GM18870 (cell line): ENCODE measurements around the gene CYSLTR2.

Experiments
- ATAC-seq: cut with Tn5 transposase; IDR thresholded peaks from one replicate; pipeline ENCODE4 v1.9.1; 2021; ENCODE audit warnings: moderate library complexity; ENCODE audit not compliant: unreplicated experiment

The CYSLTR2 gene, protein sequence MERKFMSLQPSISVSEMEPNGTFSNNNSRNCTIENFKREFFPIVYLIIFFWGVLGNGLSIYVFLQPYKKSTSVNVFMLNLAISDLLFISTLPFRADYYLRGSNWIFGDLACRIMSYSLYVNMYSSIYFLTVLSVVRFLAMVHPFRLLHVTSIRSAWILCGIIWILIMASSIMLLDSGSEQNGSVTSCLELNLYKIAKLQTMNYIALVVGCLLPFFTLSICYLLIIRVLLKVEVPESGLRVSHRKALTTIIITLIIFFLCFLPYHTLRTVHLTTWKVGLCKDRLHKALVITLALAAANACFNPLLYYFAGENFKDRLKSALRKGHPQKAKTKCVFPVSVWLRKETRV

DNA sequence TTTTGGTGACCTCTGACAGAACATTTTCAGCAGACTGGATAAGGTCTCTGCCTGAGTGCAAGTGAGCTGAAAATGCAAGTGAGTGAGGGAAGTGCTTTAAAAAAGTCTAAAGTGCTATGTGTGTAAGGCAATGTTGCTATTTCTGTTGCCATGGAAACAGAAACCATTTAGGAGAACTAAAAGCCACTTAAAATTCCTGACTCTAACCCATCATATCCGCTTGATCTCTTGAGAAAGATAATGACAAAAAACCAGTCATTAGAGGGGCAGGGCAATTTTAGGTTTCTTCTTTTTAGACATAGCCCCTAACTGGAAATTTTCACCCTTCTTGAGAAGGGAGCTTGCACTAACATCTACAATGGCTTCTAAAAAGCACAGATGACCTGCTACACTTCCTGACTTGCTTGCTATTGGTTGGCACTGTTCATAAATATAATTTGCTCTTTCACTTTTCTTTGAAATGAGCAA, at the start of gene CYSLTR2:
TSS of gene CYSLTR2 (plus strand) at position 458 of the 468 bp plus-strand sequence. CDS start 52,889 bp downstream, outside the sequence.
- ATAC-seq = no peak

DNA sequence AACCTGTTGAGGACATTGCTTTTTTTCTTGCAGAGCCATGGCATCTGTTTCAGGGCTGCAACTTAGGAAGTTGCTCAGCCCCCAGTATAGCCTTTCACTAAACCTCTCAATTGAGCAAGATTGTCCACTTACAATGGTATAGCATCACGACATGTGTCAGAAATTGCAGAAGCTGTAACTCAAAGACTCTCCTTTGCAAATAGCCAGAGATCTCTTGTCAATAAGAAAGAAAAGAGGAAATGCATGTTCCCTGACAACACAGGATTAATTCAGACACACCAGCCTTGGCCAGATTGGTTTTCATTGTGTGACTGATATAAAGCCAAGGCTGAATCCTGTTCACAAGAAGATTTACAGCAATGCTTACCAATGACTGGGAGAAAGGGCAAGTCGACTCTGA, 38.7 kb upstream of the CYSLTR2 start:
- ATAC-seq = no peak

DNA sequence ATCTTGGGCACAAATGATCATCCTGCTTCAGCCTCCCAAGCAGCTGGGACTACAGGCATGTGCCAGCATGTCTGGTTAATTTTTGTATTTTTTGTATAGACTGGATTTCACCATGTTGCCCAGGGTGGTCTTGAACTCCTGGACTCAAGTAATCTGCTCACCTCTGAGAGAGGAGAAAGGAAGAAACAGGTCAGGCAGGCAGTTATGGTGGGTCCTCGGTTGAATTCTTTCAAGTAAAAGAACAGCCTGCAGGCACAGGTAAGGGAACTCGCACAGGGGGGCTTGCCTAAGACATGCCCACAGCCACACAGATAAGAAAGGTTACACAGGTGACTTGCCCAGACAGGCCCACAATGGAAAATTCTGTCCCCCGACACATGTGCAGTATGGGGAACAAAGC, 34.8 kb upstream of the CYSLTR2 start:
- no peak for ATAC-seq

DNA sequence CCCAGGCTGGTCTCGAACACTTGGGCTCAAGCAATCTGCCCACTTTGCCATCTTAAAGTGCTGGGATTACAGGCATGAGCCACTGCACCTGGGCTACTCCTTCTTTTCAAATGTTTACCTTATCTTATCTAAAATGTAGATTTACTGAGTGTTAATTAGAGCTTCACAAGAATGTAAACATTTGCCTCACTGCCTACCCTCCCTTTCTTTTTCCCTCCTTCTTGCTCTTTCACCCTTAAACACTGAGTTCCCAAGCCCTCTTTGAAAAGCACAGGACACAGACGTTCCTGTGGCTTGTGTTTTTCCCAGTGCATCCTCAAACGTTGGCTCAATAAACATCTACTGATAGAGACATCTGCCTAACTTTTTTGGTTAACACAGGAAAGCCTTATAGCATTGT, 32.7 kb upstream of the CYSLTR2 start:
- ATAC-seq = no peak

DNA sequence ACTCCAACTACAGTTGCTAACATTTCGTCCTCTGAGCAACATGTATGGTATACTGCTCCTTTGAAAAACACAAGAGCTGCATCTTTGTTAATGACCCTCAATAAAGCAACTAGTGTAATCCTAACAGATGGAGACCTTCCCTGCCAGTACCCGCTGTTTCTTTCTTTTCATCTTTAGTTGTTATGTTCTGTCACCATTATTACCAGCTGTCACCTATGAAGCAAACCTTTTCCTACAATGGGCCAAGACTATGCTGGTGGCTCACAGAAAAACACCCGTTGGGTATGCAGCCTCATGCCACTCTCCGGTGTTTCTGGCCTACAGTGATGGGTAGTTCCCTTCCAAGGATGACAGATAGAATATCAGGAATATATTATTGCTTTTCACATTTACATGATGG, 29.7 kb upstream of the CYSLTR2 start:
- ATAC-seq = no peak

DNA sequence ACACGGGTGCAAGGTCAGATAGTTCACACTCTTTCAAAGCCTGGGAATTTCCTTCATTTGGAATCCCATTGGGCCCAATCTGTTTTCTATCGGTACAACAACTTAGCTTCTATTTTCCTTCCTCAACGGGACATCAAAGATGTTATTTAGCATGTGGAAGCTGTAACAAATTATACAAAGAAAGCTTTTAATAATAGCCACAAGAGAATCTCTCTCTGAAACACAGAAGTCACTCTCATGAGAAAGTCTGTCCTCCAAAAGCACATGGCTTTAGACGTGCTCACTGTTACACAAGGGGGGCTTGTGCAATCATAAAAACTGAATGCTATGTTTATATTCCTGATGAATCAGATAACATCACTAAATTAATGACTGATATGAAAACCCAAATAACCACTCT, 28.9 kb upstream of the CYSLTR2 start:
- no peak for ATAC-seq

DNA sequence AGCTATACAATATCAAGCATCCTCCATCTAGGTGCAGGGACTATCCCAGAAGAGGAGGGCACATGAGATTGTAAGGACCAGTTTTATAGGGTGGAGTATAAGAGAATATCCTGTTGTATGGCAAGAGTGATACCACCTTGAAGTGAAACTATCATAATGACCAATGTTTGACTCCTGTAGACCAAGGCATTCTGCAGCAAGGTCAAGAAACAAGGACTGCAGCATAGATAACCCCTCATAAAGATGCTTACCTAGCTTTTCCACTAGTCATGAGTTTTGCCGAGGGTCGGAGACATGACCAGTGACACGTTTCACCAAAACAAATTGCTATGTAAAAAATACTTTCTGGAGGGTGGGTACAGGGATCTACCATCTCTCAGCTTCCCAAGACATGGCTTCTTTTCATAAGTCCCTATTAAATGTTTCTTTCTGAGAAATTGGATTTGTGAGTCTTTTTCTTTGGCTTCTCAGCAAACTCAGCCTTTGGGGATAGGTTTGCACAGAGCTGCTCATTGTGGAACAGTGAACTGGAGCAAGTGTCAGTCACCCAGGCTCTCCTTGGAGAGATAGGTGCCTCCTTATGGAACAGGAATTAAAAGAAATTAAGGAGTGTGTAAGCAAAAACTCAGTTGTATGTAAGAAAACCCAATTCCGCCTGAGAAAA, 28.2 kb upstream of the CYSLTR2 start:
- no peak for ATAC-seq

DNA sequence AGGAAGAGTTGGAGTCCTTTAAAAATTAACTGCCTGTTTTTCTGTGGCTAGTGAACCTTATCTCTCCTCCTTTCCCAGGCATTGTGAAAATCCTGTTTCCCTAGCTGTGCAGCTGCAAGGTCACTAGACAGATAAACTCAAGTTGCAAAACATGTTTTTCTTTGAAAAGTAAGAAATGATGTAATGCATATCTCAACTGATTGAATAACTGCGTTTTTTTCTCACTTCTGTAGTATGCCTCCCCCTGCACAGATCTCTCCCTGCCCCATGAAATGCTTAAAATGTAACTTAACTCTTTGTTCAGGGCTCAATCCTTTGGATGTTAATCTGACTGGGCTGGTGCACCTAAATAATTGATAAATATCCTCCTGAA, 27.7 kb upstream of the CYSLTR2 start:
- no peak for ATAC-seq

DNA sequence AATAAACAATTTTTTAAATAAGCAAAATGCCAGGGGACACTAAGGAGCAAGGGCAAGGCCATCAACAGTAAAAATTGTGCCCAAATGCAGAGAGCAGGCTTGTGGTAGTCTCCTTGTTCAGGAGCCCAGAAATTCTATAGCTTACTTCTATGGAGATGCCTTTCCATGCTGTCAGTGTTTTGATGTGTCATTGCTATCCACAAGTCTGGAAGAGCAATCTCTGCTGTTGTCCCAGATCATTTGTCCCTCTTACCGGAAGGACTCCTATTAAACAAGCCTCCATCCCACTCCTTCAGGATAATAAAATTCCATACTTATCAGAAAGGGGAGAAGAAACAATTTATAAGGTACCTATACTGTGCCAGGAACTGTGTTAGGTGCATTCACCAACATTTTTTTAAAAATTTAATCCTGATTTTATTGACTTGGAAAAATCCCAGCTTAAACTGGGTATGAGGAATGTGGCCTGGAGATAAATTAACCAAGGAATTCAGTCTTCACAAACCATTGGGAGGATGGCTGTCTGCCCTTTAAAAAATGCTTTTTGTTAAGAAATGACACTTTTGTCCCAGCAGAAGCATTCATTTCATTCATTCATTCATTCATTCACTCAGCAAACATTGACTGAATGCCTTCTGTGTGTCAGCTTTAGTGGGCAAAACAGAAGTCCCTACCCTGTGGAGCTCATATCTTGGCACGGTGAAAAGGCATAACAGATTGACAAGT, 26.8 kb upstream of the CYSLTR2 start:
- no peak for ATAC-seq

DNA sequence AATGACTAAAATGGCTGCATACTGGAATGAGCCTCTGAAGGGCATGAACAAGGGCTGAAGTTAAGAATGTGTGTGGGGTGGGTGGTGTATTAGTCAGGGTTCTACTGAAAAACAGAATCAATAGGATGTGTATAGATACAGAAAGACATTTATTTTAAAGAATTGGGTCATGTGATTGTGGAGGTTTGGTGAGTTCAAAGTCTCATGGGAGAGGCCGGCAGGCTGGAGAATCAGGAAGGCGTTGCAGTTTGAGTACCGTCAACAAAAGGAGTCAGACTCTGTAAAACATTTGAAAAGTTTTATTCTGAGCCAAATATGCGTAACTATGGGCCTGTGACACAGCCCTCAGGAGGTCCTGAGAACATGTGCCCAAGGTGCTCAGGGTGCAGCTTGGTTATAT, 24.5 kb upstream of the CYSLTR2 start:
- ATAC-seq = no peak

DNA sequence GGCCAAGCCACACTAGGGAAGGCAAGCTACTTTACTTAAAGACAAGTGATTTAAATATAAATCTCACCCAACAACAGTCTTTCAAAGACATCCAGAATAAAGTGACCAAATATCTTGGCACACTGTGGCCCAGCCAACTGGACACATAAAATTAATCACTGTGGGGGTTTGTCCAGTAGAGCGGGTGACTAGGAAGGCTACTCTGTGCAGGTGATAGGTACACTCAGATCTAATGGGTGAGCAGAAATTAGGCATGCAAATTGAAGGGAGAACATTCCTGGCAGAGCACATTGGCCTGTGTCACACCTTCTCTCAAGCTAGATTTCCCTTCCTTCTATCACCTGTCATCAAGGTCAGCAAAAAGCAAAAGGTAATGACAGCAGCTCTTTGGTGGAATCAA, 23.4 kb upstream of the CYSLTR2 start:
- ATAC-seq = no peak

DNA sequence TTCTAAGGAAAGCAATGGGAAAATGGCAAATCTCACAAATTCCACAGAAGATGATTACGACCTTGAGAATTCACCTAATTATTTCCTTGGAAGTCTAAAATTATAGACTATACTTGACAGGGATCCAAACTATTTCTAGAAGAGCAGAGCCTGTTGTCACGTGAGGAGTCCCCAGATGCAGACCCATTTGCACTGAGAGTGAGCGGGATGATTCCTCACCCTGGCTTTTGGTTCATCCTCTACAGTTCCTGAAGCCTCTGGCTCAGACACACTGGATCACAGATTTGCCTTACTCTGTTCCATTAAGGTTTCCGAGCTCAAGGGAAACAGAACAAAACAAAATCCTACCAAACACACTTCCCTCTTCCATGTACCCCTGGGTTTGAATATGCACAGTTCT, 23.0 kb upstream of the CYSLTR2 start:
- no peak for ATAC-seq

DNA sequence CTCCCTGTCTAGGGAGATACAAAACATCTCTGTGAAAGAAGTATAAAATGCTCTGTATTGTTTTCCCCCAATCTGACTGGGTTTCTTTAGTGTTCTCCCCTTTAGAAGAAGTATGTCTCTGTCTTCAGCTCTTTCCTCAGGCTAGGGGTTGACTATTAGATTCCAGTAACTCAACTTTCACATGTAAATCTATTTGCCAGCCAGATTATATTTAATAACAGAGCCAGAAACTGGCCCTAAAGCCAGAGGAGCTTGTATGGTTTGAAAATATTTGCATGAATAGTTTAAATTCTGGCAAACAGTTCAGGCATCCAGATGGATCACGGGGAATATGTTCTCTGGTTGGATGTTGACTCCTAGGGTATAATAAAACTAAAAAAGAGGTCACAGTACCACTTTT, 22.3 kb upstream of the CYSLTR2 start:
- ATAC-seq = no peak

DNA sequence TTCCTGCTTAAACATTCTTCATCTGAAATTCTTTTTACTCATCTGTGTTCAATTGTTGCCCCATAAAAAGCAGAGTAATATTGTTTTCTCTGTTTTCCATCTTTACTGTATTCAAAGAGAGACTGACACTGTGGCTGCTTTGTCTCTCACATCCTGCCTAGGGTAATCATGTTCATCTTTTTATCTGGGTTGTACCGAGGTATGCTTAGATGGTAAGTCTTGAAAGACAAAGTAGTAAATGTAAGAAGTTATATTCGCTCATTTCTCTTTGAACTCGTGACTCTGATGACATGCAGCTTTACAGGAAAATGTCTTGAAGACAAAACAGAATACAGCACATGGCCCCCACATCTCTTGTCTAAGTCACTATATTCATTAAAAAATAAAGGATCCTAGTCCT, 20.0 kb upstream of the CYSLTR2 start:
- ATAC-seq = no peak

DNA sequence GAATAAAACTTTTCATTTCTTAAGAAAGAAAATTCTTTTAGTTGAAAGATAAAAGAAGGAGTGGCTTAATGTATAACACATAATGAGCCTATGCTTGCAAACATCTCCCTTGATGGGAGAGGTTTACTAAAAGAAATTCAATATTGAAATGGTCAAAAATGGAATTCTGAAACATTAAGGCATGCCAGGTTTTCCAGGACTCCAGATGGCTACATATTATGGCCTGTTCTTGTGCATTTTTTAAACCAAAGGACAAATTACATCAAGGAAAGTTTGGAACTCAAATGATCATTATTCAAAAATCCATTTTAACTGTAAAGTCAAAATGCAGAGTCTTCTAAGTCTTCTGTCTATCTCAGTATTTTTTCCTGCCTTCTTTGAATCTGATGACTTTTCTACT, 19.1 kb upstream of the CYSLTR2 start:
- no peak for ATAC-seq

DNA sequence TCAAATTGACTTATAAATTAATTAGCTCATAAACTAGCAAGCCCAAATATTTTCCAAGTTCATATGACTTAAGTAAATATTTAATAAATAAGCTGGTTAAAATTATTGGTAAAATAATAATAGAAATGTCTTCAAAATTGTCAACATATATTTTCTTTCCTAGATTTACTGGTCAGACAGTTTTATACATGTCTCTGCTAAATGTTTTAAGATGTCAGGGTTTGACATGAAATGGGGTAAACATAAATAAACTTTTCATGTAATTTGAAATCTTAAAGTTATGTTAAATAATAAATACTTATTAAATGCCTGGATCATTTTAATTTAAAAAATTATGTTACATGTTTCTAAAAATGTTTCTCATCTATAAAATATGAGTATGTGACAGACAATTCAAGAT, 18.3 kb upstream of the CYSLTR2 start:
- no peak for ATAC-seq

DNA sequence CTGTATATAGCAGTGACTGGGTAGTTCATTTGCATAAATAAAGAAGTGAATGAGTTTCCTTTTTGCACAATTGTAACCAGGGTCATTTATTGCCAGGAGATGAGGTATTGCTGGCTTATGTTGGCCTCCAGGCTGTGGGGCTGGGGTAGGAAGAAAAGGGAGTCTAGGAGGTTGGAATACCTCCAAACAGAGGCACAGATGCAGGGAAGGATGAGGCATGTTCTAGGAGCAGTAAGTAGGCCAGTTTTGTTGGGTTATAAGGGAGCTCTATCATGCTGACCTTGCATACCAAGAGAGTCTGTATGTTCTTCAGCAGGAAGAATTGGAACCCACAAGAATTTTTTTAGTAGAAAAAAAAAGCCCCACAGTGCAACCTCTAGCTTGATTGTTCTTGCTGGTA, 17.2 kb upstream of the CYSLTR2 start:
- ATAC-seq = no peak

DNA sequence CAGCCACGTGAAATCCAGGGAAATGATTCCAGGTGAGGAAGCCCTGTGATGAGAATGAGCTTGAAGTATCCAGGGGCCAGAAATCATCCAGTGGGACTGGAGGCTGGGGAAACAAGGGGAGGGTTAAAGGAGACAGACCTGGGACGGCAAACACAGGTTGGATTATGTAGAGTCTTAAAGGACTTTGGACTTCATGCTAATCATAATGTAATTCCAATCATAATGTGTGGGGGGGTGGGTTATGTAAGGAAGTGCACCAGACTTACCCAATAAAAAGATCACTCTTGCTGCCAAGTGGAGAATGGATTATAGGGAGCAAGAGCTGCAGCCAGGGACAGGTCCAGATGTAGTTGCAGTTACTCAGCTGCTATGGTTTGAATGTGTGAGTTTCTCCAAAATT, 16.1 kb upstream of the CYSLTR2 start:
- ATAC-seq = no peak

DNA sequence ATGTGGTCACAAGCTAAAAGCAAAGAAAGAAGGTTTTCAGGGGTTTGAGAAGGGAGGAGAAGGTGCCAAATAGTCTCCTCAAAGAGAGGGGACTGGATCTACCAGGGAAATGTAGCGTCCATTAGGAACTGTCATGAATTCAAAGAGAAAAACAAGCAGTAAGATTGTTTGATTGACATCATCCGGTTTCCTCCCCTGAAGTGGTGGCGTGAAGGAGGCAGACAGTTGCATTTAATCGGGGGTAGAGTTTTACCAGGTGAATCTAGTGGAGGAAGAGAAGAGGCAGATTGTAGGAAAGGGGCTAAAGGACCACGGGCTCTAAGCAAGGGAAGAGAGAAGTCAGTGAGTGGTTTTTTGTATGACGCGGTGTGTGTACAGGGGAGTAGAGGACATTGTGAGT, 13.0 kb upstream of the CYSLTR2 start:
- ATAC-seq = no peak

DNA sequence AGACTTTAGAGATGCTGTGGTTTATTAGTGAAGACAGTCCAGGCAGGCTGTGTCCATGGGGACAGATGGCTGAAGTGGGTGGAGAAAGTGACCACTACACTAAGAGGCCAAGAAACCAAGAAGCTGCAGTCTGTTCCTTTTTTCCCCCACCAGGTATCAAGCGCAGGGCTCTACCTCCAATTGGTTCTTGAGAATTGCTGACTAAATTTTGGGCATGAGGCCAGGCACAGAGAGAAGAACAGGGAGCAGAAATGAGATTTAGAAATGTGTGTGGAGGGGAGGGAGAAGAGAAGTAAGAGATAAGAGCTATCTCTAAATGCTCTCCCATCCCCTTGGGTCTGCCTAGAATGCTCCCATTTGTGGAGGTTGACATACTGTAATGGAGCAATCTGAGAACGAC, 12.3 kb upstream of the CYSLTR2 start:
- ATAC-seq = no peak

DNA sequence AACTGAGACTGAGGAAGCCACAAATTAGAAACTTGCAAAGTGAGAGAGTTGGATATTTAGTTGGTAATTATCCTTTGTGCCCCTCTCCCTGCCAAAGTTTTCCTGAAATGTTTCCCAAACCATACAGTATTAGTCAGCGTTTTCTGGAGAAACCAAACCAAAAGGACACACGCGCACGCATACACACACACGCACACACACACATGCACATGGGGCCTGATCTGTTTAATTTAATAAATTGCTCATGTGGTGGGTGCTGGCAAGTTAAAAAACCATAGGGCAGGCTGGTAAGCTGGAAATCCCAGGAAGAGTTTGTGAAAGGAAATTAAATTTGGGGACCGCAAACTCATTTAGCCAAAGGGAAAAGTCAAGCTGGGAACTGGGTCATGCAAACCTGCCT, 11.7 kb upstream of the CYSLTR2 start:
- ATAC-seq = no peak

DNA sequence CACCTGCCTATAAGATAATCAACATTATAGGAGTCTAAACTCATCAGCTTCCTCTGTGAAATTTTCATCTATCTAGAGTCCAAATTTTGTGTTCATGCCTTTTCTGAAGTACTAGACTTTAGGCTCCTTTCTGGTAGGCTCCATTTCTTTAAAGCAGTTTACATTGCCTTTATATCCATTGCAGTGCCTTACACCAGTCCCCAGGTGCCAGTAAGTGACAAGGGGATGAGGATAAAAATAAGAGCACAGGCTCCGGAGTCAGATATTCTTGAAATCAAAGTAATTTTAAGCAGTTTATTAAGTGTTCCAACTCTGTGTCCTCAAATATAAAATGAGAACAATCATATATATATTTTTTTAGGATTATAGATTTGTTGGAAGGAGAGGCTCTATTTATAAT, 10.6 kb upstream of the CYSLTR2 start:
- ATAC-seq = no peak
